OCI-LY1 (cell line): ENCODE measurements around the gene OTOP3.

Experiments used
- EZH2 ChIP-seq: fragments of 200-600 bp; sonication (generic), shearing (Covaris generic); IDR thresholded peaks from 2 replicates; pipeline ENCODE4 v1.8.0; 2017; ENCODE audit warnings: borderline replicate concordance, mixed run types, mild to moderate bottlenecking, antibody characterized with exemption, low read length, moderate library complexity, mixed read lengths
- TF ChIP-seq, protein P1 (sequence below): fragments of 200-600 bp; sonication (generic), shearing (Covaris generic); IDR thresholded peaks from 2 replicates; pipeline ENCODE4 v1.5.1; 2017; ENCODE audit warnings: mild to moderate bottlenecking, antibody characterized with exemption, low read length, moderate library complexity, mixed read lengths

DNA sequence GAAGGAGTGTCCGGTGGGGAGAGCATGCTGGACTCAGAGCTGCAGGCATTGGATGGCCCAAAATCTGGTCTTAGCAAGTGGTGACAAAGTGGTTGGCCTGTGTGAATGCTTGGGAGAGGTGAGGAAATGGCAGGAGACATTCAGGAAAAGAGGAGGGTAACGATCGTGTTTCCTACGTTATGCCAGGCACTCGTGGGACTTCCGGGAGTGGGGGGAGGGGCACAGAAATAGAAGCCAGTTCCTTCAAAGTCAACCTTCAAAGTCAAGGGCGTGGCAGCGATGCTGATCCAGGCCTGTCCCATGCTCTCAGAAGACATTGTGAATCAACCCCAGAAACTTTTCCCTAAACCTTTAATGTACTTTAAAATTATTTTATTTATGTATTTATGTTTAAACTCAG lies 3.8 kb downstream of the OTOP3 start:
- TF ChIP-seq, protein P1, sequence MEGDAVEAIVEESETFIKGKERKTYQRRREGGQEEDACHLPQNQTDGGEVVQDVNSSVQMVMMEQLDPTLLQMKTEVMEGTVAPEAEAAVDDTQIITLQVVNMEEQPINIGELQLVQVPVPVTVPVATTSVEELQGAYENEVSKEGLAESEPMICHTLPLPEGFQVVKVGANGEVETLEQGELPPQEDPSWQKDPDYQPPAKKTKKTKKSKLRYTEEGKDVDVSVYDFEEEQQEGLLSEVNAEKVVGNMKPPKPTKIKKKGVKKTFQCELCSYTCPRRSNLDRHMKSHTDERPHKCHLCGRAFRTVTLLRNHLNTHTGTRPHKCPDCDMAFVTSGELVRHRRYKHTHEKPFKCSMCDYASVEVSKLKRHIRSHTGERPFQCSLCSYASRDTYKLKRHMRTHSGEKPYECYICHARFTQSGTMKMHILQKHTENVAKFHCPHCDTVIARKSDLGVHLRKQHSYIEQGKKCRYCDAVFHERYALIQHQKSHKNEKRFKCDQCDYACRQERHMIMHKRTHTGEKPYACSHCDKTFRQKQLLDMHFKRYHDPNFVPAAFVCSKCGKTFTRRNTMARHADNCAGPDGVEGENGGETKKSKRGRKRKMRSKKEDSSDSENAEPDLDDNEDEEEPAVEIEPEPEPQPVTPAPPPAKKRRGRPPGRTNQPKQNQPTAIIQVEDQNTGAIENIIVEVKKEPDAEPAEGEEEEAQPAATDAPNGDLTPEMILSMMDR: no peak
- TF ChIP-seq EZH2: no peak
